NK-92 (cell line): ENCODE results near the gene PYGB.

Experiments
- DNase-seq: peaks from one replicate; lab custom pipeline; 2025; ENCODE audit not compliant: unreplicated experiment; lab: John Stamatoyannopoulos, UW

Gene PYGB

GRCh38 chr20:25280574-25281535, 33.0 kb downstream of the PYGB start:
- DNase-seq: no peak

- DNase-seq: no peak
Measured at GRCh38 chr20:25281541-25281991, 33.7 kb downstream of the PYGB start.

GRCh38 chr20:25282034-25282781, 34.3 kb downstream of the PYGB start:
- DNase-seq: no peak

GRCh38 chr20:25282796-25283195, 34.9 kb downstream of the PYGB start:
- no peak for DNase-seq

DNA sequence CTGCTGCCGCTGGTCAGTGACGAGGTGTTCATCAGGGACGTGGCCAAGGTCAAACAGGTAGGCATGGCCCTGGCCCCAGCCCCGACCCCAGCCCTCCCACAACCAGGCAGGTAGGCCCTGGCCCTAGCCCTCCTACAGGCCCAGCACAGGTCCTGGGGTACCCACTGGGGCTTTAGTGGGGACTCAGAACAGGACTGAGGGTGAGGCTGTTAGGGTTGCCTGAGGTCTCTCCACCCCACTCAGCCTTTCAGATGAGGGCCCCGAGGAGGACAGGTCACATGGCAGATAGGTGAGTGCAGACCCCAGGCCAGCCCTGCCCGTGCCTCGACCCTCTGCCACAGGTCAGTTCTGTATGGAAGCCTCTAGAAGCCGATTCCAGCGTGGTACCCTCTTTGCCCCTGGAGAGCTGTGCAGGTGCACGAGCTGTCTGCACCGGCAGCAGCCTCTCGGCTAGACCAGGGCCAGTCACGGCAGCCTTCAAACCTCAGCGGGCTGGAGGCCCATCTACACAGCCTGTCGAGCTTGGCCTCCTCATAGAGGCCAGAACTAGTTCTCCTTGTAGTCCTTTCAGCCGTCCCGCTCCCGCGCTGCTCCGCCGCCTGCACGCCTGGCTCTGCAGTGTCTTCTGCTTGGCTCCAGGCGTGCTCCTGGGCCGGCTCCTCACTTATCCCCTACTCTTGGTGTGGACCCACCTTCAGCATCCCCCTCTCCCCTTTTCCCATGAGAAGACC, 35.5 kb downstream of the PYGB start:
- DNase-seq: no peak

- no peak for DNase-seq
Measured at GRCh38 chr20:25284131-25284601, 36.3 kb downstream of the PYGB start.

- DNase-seq: no peak
Measured at GRCh38 chr20:25285091-25285647, 37.3 kb downstream of the PYGB start.

DNA sequence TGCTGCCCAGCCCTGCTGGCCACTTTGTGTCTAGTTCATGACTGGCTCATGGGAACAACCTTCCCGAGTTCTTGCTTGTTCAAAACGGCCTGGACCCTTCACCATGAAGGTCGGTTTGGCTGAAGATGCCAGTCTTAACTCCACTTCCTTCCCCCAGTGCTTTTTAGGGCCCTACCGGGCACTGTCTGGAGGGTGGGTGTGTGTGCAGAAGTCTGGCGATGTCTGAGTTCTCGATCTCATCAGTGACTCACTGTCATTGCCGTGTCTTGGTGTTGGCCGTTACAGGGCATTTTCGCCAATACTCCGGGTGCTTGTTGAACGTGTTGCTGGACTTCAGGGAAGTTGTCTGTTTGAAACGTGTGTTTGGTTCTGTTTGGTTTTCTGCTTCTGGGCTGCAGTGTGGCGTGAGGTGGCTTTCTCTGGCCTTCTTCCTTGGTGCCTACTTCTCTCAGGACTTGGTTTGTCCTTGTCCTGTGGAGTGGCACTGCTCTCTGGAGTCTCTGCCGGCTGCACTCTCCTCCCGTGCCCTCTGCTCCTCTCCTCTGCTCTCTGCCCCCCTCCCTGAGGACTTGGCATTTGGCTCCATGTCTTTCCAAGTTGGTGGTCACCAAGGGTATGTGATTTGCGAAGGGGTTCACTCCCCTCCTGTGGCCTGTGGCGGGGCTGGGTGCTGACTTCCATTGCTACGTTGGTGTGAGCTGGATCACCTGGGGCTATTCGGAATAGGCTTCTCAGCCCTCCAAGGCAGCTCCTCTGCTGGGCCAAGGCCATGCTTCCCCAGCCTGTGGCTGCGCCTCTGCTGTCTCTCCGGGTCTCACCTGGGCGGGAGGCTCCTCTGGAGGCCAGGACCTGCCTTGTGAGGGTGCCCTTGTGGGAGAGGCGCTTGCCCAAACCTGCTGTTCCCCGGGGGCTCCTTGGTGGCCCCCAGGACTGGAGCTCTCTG, 38.2 kb downstream of the PYGB start:
- no peak for DNase-seq

- DNase-seq: no peak
Measured at GRCh38 chr20:25286917-25287316, 39.0 kb downstream of the PYGB start.

DNA sequence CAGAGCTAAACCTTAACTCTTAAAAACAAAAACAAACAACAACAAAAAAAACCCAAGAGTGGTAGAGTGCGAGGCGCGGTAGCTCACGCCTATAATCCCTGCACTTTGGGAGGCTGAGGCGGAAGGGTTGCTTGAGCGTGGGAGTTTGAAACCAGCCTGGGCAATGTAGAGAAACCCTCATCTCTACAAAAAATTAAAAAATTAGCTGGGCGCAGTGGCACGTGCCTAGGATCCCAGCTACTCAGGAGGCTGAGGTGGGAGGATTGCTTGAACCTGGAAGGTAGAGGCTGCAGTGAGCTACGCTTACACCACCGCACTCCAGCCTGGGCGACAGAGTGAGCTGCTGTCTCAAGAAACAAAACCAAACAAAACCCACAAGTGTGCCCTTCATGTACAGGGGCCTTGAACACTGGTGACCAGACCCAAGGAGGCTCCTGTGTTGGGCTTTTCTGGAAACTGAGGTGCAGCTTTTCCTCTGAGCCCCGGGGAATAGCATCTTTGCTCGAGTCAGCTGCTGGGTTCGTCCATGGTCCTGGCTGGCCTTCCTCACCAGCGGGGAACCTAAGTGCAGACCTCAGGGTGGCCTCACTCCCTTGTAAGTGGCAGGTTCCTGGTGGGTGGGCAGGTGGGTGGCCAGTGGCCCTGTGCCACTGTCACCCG, 39.9 kb downstream of the PYGB start:
- no peak for DNase-seq

GRCh38 chr20:25288291-25289181, 40.7 kb downstream of the PYGB start:
- DNase-seq: no peak

DNA sequence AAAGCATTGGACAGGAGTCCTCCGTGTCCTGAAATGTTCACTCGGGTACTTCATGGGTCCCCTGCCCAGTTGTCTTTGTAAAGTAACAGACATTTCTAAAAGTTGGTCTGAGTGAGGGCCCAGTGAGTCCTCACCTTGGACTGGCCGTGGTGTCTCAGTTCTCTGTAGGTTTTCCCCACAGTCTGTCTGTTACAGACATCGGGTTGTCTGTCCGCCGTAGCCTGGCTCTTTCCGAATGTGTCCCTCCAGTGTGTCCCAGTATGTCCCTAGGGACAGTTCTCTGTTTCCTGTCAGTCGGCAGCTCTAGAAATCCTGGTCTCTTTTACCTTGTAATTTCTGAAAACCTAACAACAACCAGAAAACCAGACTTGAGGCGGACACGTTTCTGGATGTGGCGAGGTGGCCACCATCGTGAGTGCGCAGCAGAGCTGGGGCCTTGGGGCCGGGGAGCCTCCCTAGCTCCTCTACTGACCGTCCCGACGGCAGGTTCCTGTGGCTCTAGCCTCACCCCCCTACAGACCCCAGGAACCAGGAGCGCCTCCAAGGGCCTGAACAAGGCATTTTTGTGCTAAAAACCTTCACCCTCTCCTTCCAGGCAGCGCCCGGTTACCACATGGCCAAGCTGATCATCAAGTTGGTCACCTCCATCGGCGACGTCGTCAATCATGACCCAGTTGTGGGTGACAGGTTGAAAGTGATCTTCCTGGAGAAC, 42.2 kb downstream of the PYGB start:
- no peak for DNase-seq

GRCh38 chr20:25290646-25291431, 43.0 kb downstream of the PYGB start:
- DNase-seq: no peak

DNA sequence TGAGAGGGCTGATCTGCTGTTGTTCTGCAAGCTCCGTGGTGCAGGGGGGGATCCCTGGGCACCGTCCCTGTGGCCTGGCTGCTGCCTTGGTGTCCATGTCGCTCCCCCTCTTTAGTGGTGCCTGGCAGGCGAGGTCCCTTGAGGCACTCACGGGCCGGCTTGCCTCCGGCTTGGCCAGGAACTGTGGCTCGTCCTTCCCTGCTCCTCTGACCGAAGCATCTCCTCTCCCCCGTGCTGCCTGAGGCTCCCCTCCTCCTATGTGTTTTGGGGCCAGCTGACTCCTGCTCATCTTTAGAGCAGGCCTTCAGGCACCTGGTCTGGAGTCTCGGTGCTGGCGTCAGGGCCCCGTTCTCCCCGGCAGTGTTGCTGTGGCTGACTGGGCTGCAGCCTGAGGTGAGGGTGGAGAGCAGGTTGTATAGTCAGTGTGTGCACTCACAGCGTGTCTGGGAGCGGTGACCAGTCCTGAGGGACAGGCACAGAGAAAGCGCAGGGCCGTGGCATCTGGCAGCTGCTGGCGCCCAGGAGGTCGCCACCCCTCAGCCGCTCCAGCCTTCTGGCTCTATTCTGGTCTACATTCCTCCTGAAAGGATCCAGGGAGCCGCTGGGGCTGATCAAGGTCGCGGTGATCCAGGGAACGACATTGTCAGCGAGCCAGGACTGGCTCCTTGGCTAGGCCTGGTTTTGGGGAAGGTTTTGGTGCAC, 43.7 kb downstream of the PYGB start:
- DNase-seq: no peak

- no peak for DNase-seq
Measured at GRCh38 chr20:25292176-25292891, 44.4 kb downstream of the PYGB start.

DNA sequence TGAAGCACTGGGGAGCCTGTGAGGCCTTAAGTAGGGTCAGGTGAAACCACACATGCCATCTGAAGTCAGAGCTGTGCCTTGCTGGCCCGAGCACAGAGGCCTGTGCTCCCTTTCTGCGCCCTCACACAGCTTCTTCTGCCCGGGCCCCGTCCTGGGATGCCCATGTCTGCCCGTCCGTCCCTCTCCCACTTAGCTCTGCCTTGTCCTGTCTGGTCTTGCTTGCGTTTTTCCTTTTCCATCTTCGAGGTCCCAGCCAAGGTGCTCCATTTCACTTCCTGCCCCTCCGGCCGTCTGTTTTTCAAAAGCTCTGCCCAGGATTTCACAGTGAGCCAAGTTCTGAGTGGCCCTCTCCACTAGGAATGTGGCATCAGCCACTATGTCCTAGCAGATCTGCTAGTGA, 45.6 kb downstream of the PYGB start:
- DNase-seq: no peak
